Esophagus muscularis mucosa (tissue), 4 donors: ENCODE results near the gene MPPED1. TPM values are rescaled to one million over a fixed set of nuclear protein-coding genes. Genes with fewer than 3 reads are reported as not detected.
A peak's percentile ranks its signal among the peaks of the same experiment; 100 is the strongest.

Source experiments
- DNase-seq: peaks from one replicate; pipeline ENCODE4 v3.0.0-alpha.2; 2017; ENCODE audit errors: extremely low spot score
- H3K27ac ChIP-seq, 4 donors: fragments of 200-600 bp; sonication (generic); replicated peaks in 1 of 4; 1 replicate in 3 of 4; 2 replicates in 1 of 4; pipeline ENCODE4 v1.5.1; 2016 to 2019; ENCODE audit warnings: mild to moderate bottlenecking in 1 of 4
- H3K27me3 ChIP-seq, 4 donors: fragments of 200-600 bp; sonication (generic); one replicate each; pipeline versions ENCODE4 v1.5.1 to v1.6.0; 2016 to 2019
- H3K36me3 ChIP-seq, 4 donors: fragments of 200-600 bp; sonication (generic); one replicate each; pipeline ENCODE4 v1.5.1; 2016 to 2019
- H3K4me1 ChIP-seq, 4 donors: fragments of 200-600 bp; sonication (generic); one replicate each; pipeline ENCODE4 v1.5.1; 2016 to 2019
- H3K4me3 ChIP-seq, 4 donors: fragments of 200-600 bp; sonication (generic); 1 replicate in 2 of 4; 2 replicates in 2 of 4; pipeline ENCODE4 v1.5.1; 2016 to 2019; ENCODE audit warnings: mild to moderate bottlenecking in 4 of 4, moderate library complexity in 1 of 4
- H3K9me3 ChIP-seq, 4 donors: fragments of 200-600 bp; sonication (generic); 1 replicate in 3 of 4; 2 replicates in 1 of 4; pipeline ENCODE4 v1.5.1; 2016 to 2019
- CTCF ChIP-seq, 3 experiments: fragments of 200-600 bp in 2 of 3; fragments of 450-650 bp in 1 of 3; sonication (generic) in 2 of 3; IDR thresholded peaks; one replicate each; pipeline ENCODE4 v1.5.1; 2017 to 2019; ENCODE audit warnings: antibody characterized with exemption in 3 of 3, mild to moderate bottlenecking in 2 of 3, moderate library complexity in 1 of 3
- EP300 ChIP-seq: sonication (generic); formaldehyde crosslinking; IDR thresholded peaks from one replicate; pipeline ENCODE4 v1.6.1; 2017; ENCODE audit warnings: antibody characterized with exemption
- POLR2A ChIP-seq: fragments of 450-650 bp; IDR thresholded peaks from one replicate; pipeline ENCODE4 v1.6.1; 2017; ENCODE audit warnings: antibody characterized with exemption, moderate library complexity, mild to moderate bottlenecking, low read depth
- POLR2AphosphoS5 ChIP-seq, 2 donors: sonication (generic); formaldehyde crosslinking; IDR thresholded peaks; one replicate each; pipeline ENCODE4 v1.6.1; 2017; ENCODE audit warnings: antibody characterized with exemption in 2 of 2
- whole genome bisulfite sequencing: methylation state at CpG from one replicate; pipeline ENCODE4 v1.1.5; 2018; 5-methylcytosine and 5-hydroxymethylcytosine counted together
- intact Hi-C: fragments of 100-400 bp; cut with DNase I; formaldehyde crosslinking; loops from one replicate; pipeline ENCODE4 v1.15.1; 2023
- total RNA-seq, 4 donors: library from RNA; depleted of rRNA; stranded (reverse); fragments of >200 nt; gene quantifications; one replicate each; pipeline versions ENCODE4 v1.1.0 to v1.2.1, GENCODE V29; 2016

Gene MPPED1
- total RNA-seq, 4 donors from 2014 or later, result not detected

DNA sequence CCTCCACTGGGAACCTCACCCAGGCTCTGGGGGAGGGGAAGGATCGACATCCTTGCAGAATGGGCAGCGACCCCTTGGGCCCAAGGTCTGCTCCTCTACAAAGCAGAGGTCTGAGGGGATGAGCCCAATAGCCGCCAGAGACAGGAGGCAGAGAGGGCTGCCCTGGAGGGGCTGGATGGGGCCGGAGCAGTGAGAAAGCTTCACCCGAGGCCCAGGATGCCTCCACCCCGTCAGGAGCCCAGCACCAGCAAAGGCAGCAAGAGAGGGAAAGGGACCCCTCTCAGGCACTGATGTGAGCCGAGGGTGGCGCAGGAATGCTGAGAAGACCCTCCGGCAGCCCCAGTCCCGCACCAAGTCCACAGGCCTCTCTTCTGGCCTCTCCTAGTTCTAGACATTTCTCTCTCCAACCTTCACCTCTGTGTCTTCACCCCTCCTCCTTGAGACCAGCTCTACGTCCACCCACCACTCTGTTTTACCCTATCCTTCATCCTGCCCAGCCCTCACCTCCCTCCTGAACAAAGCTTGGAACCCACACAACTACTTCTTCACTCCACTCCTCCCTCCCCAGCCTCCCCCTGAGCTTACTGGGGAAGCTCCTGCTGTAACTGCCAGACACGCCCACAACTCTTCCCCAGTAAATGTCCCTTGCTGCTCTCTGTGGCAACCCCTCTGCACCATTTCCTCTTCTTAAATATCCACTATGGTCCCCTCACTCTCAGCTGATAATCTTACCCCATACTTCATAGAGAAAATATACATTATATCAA, 131.9 kb downstream of the MPPED1 start:
- Histone ChIP-seq H3K27me3 (no peaks in the 10 kb centered on the region), H3K36me3 (no peaks in the 10 kb centered on the region), H3K4me1 (no peaks in the 10 kb centered on the region), H3K27ac (no peak overlapping the region), H3K4me3 (no peak overlapping the region), H3K9me3 (no peaks in the 10 kb centered on the region)
- intact Hi-C loops, result no loop called here
- WGBS, result 81% methylated on average over 10 of the region's 12 CpGs
- no peak for DNase-seq
- TF ChIP-seq CTCF (IDR thresholded peaks at IDR 0.05), result no peak

GRCh38 chr22:43544289-43544673, 132.5 kb downstream of the MPPED1 start:
- no peaks in the 10 kb centered on the region for H3K27me3 ChIP-seq
- no peaks in the 10 kb centered on the region for H3K36me3 ChIP-seq
- H3K27ac ChIP-seq, result no peak overlapping the region
- no peak for DNase-seq
- no peak overlapping the region for H3K4me3 ChIP-seq
- no peaks in the 10 kb centered on the region for H3K9me3 ChIP-seq
- TF ChIP-seq POLR2A (no peak), POLR2AphosphoS5 (IDR thresholded peaks at IDR 0.05) (no peak), EP300 (no peak), CTCF (IDR thresholded peaks at IDR 0.05) (no peak)
- no peaks in the 10 kb centered on the region for H3K4me1 ChIP-seq
- 56% methylated on average over 4 of the region's 4 CpGs for WGBS
- intact Hi-C loops, result no loop called here

DNA sequence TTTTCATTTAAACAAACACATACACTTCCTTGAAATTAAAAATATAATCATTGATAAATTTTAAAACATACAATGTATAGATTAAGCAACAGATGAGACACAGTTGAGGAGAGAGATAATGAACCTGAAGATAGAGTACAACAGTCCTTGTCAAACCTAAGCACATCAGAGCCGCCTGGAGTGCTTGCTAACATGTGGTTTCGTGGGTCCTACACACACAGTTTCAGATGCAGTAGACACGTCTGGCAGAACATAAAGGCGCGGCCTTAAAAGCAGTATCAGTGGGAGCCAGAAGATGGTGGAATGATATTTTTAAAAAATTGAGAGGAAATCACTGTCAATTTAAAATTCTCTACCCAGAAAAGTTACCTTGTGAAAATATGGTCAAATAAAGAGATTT, 134.4 kb downstream of the MPPED1 start:
- Histone ChIP-seq H3K9me3 (no peaks in the 10 kb centered on the region), H3K4me3 (no peak overlapping the region), H3K27me3 (no peaks in the 10 kb centered on the region), H3K4me1 (no peaks in the 10 kb centered on the region), H3K27ac (no peak overlapping the region), H3K36me3 (no peaks in the 10 kb centered on the region)
- intact Hi-C loops, result no loop called here
- no peak for TF ChIP-seq POLR2AphosphoS5 (IDR thresholded peaks at IDR 0.05)
- no peak for TF ChIP-seq CTCF (IDR thresholded peaks at IDR 0.05)
- TF ChIP-seq EP300, result no peak
- no peak for TF ChIP-seq POLR2A
- DNase-seq, result no peak
- 79% methylated on average over 5 of the region's 5 CpGs for WGBS

DNA sequence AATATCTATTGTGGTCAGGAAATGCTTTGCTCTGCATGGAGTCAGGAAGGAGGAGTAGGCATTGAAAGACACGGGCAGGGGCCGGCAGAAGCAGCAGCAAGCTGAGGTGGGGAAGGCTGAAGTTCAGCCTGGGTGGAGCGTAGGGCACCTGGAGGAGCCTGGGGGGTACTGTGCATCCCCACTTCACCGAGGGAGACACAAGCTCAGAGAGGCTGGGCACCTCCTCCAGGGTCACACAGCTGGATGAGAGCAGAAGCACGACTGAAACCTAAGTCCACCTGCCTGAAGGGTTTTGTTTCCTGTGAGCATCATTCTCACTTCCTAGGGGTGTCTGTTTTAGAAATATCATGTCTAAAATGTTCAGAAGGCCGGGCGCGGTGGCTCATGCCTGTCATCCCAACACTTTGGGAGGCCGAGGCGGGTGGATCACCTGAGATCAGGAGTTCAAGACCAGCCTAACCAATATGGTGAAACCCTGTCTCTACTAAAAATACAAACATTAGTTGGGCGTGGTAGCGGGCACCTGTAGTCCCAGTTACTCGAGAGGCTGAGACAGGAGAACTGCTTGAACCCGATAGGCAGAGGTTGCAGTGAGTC, 138.3 kb downstream of the MPPED1 start:
- intact Hi-C loops, result no loop called here
- no peak overlapping the region for H3K4me3 ChIP-seq
- H3K9me3 ChIP-seq, result no peaks in the 10 kb centered on the region
- H3K36me3 ChIP-seq, result no peaks in the 10 kb centered on the region
- H3K27ac ChIP-seq, result no peak overlapping the region
- 83% methylated on average over 12 of the region's 14 CpGs for WGBS
- DNase-seq, result no peak
- no peaks in the 10 kb centered on the region for H3K4me1 ChIP-seq
- no peak for TF ChIP-seq EP300
- no peaks in the 10 kb centered on the region for H3K27me3 ChIP-seq

DNA sequence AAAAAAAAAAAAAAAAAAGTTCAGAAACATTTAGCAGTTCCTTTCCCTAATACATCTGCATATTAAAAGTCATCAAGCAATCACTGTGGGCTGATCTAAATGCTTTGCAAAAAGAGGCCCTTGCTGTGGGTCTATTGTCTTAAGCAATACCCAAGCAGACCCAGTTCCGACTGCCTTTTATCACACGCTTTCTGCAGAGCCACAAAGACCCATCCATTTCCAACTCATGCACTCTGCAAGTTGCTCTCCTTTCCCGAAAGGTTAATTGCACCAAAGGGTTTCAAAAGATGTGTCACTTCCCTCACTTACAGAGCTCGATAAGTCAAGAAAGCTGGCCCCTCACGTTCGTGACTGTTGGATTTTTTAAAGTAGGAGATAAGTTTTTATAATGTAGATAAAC, 138.9 kb downstream of the MPPED1 start:
- H3K4me1 ChIP-seq, result no peaks in the 10 kb centered on the region
- no peak overlapping the region for H3K27ac ChIP-seq
- DNase-seq, result peak; percentile 24
- 89% methylated on average over 6 of the region's 6 CpGs for WGBS
- no peak overlapping the region for H3K4me3 ChIP-seq
- TF ChIP-seq POLR2AphosphoS5 (IDR thresholded peaks at IDR 0.05) (no peak), EP300 (no peak), CTCF (IDR thresholded peaks at IDR 0.05) (no peak), POLR2A (no peak)
- intact Hi-C loops, result no loop called here
- H3K27me3 ChIP-seq, result no peaks in the 10 kb centered on the region
- H3K9me3 ChIP-seq, result no peaks in the 10 kb centered on the region
- H3K36me3 ChIP-seq, result no peaks in the 10 kb centered on the region
